ENCODE results near the gene ARHGEF39.

The ARHGEF39 gene

GRCh38 chr9:35687972-35688557, 23.1 kb upstream of the ARHGEF39 start:
- peak overlapping the region; percentile 100 for H3K4me3 ChIP-seq (replicated peaks; ENCODE audit: low read depth, low read length)
- no peak for DNase-seq (ENCODE audit: extremely low read depth, low read depth)
- no peak for TF ChIP-seq CTCF (IDR thresholded peaks at IDR 0.05; ENCODE audit: low read depth, low read length, missing control alignments)

- no peak for DNase-seq (ENCODE audit: extremely low read depth, low read depth)
- TF ChIP-seq CTCF (IDR thresholded peaks at IDR 0.05; ENCODE audit: low read depth, low read length, missing control alignments): no peak
- peak overlapping the region; percentile 100 for H3K4me3 ChIP-seq (replicated peaks; ENCODE audit: low read depth, low read length)
Measured at GRCh38 chr9:35687306-35687705, 22.3 kb upstream of the ARHGEF39 start.

- no peak for TF ChIP-seq CTCF (IDR thresholded peaks at IDR 0.05; ENCODE audit: low read depth, low read length, missing control alignments)
- peak overlapping the region; percentile 100 for H3K4me3 ChIP-seq (replicated peaks; ENCODE audit: low read depth, low read length)
- DNase-seq (ENCODE audit: extremely low read depth, low read depth): no peak
Measured at GRCh38 chr9:35686222-35687203, 21.5 kb upstream of the ARHGEF39 start.

GRCh38 chr9:35685506-35685905, 20.5 kb upstream of the ARHGEF39 start:
- DNase-seq (ENCODE audit: extremely low read depth, low read depth): no peak
- TF ChIP-seq CTCF (IDR thresholded peaks at IDR 0.05; ENCODE audit: low read depth, low read length, missing control alignments): no peak
- H3K4me3 ChIP-seq (replicated peaks; ENCODE audit: low read depth, low read length): no peak overlapping the region

- no peak for DNase-seq (ENCODE audit: extremely low read depth, low read depth)
- TF ChIP-seq CTCF (IDR thresholded peaks at IDR 0.05; ENCODE audit: low read depth, low read length, missing control alignments): no peak
- no peak overlapping the region for H3K4me3 ChIP-seq (replicated peaks; ENCODE audit: low read depth, low read length)
Measured at GRCh38 chr9:35684921-35685320, 19.9 kb upstream of the ARHGEF39 start.

DNA sequence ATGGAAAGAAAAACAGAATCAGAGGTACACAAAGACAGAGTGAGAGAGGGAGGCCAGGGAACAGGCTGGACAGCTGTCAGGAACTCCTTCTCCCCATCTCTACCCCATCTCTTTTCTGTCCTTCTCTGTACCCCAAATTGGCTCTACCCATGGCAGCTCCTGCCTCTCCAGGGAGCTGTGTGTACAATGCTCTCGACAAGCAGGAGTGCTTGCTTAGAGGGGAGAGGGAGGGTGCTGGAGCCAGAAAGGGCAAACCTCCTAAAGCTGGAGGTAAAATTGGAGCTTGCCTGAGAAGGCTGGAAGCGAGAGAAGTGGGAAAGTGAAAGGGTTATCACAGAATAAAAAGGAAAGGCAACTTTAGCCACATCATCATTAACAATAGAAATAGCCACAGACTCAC, 18.3 kb upstream of the ARHGEF39 start:
- H3K4me3 ChIP-seq (replicated peaks; ENCODE audit: low read depth, low read length): no peak overlapping the region
- DNase-seq (ENCODE audit: extremely low read depth, low read depth): no peak
- no peak for TF ChIP-seq CTCF (IDR thresholded peaks at IDR 0.05; ENCODE audit: low read depth, low read length, missing control alignments)
